Hematopoietic multipotent progenitor cell (in vitro differentiated cells): ENCODE results near the gene BEST3. TPM values are rescaled to one million over a fixed set of nuclear protein-coding genes. Genes with fewer than 3 reads are reported as not detected.

Experiments used
- DNase-seq, 3 donors: peaks; one replicate each; pipeline ENCODE4 v3.0.0-alpha.2; 2011 to 2015; ENCODE audit warnings: low read depth in 2 of 3, low spot score in 2 of 3
- total RNA-seq: library from RNA; depleted of rRNA; stranded (reverse); fragments of >200 nt; gene quantifications from one replicate; pipeline ENCODE4 v1.2.3, GENCODE V29; 2012

The BEST3 gene
- total RNA-seq, result 0.27 TPM

DNA sequence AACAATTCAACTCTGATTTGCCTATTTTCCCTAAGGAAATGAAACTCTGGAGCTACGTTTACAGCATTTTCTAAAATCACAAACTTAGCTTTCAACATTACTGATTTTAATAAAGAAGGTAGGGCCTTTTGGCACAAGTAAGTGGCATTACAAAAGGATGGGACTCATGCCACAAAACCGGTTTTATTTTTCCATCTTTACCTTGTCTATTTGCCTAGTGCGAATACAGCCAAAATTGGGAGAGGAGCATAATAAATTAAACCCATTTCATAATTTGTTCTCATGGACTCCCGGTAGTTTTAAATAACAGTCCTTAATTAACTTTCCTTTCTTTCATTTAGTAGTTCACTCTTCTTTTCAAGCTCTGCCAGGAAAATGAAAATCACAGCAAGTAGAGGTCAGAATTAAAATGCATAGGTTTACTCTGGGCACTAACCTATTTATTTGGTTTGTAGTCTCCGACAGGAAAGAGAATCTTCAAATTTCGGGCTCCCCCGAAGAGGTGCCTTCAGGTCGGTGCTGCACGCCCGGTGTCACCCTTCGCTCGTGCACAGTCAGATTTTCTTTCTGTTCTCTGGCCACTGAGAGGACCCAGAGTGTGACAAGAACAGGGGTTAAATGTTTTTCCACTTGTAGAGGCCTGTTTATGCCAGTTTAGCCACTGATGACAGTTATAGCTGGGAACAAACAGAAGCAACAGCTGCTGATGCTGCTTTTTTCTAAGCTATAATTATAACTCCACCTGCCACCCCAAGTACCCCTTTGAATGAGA, at the start of gene BEST3:
TSS of gene BEST3 (minus strand) at position 535 of the 772 bp plus-strand sequence. CDS start 1,505 bp downstream, outside the sequence.
- no peak for DNase-seq

DNA sequence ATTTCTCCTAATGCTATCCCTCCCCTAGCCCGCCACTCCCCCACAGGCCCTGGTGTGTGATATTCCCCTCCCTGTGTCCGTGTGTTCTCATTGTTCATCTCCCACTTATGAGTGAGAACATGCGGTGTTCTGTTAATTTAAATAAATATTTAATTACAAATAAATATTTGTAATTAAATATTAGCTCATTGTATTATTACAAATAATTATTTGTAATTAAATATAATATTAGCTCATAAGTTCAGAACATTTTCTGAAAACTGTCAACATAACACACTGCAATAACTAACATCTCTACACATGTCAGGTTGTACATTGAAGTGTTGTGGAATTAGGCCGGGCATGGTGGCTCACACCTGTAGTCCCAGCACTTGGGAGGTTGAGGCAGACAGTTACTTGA, 45.0 kb upstream of the BEST3 start:
- DNase-seq, result no peak

DNA sequence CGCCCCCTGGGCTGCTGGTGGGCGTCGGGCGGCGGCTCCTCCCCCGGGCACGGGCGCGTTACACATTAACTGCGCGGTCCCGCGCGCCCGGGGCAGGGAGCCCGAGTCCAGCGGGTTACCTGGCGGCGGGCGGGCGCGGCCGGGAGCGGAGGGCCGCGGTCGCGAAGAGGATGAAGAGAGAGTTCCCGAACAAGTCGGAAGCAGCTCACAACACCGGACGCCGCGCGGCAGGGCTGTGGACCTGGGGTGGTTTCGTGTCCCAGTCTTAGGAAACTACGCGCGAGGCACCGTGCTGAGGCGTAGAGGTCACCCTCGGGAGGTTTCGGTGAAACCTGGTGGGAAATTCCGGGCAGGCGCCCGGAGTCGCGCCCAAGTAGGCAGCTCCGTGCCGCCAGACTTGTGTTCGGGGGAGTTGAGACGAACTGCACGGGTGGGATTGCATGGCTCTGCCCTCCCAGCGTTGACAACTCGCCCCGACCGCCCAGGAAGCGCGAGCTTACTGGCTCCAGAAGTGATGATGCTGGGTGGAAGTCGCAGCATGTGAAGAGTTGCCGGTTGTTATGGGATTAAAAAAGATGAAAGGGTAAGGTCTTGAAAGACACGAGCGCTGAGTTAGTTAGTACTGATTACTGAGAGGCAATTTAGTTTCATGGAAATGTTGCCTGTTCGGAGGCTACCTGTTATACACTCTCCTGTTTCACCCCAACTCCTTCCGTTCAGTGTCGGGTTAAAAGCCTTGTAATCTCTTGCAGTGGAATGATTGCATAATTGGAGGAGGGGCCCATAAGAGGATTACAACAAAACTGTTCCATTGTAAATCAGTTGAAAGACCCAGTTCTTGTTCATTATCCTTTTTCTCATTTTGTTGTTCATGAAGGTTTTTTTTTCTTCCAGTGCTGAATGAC, 40.4 kb upstream of the BEST3 start:
- DNase-seq, result peak; percentile 38 to 81 (median 59)

DNA sequence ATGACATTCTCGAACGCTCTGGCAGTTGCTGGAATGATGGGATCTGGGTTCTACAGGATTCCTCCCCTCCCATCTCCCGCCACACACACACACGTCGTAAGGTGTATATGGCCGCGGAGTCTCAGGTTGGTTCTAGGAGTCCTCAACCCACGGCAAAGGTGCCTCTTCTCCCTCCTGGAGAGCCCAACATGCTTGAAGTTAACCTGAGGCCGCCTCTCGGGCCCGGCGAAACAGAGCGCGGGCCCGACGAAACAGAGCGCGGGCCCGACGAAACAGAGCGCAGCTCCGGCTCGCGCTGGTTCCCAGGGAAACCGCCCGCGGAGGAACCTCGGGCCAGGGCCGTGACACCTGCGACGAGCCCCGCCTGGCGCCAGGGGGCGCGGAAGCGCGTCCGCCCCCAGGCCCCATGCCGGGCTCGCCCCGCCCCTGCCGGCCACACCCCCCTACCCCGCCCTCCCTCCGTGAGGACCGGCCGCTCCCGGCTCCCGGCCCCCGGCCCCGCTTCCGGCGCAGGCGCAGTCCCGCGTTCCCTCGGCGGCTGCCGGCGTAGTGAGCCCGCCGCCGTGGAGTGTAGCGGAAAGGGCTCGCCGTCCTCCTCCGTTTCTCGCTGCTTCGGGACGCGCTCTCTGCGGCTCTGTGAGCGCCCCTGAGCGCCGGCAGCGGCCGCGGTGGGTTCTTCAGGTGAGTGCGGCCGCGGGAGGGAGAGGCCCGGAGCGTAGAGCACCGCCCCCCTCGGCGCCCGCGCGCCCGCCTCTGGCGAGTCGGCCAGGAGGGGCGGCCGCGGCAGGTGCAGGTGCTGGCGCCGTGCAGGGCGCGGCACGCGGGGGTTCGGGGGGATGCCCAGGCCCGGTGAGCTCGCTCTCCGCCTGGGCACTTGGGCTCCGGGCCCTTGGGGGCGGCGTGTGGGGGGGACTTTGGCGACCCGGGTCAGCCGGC, 39.5 kb upstream of the BEST3 start, which contains the start of gene RAB3IP:
TSS of gene RAB3IP (plus strand) at position 510 of the 936 bp plus-strand sequence. CDS start 16,549 bp downstream, outside the sequence.
- DNase-seq, result peak; percentile 84 to 92 (median 90)

DNA sequence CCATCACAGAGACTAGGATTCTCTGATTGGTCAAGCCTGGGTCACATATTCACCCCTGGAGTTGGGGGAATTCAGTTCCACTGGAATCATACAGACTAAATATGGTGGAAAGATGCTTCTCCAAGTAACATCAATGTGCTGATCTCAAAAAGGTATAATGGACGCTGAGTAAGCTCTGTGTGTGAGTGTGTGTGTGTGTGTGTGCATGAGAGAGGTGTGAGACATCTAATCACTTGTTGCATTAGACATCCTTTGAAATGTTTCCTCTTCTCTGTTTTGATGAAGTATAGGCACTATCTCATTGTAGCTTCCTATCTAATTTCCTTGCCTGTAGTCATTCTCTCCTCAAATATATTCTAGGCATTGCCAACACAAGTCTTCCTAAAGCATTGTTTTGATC, 34.5 kb upstream of the BEST3 start:
- DNase-seq, result no peak

DNA sequence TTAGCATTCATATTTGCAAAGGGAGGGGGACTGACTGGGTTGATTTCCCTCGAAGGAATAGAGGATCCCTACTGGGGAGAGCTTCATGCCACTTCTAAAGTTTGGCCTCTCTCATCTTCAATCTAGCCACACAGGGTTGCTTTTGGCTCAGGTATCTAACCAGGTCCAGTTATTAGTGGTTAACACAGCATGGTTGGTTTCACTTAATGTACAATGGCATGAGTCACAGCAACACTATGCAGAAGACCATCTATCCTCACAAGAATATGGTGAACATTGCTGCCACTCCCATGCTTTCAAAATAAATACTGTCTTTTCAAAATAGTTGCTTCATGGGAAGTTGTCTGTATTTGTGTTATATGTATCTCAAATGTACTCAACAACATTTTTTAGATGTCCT, 33.0 kb upstream of the BEST3 start:
- no peak for DNase-seq

DNA sequence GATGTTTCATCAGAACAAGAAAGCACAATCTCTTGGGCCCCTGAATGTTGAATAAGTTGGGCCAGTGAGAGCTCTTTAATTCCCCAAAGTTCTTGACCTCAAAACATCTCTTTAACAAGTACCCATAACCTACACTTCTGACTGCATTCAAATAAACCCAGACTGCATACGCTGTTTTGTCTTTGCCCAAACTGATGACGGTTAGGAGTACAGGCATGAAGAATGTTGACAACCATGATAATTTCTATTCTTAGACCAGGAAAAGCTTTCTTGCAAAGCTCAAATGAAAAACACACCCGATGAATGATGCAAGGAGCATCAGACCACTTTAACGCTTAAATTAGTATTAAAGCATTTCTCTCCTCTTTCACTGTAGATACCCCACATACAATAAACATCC, 27.8 kb upstream of the BEST3 start:
- DNase-seq, result no peak

DNA sequence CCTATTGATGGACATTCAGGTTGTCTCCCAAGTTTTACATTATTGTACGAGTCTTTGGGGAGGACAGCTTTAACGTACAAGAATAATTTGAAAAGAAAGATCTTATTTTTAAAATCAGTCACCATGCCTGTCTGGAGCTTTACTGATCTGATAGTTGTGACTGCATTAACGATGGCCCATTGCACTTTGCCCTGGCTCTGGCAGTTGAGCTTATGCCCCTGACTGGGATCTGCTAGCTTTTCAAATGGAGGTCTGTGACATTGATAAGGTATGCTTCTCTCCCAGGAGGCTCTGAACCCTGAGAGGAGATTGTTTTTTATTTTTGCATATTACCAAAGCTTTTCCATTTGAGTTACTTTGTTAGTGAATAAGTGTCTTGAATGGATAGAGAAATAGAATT, 21.6 kb upstream of the BEST3 start:
- no peak for DNase-seq

DNA sequence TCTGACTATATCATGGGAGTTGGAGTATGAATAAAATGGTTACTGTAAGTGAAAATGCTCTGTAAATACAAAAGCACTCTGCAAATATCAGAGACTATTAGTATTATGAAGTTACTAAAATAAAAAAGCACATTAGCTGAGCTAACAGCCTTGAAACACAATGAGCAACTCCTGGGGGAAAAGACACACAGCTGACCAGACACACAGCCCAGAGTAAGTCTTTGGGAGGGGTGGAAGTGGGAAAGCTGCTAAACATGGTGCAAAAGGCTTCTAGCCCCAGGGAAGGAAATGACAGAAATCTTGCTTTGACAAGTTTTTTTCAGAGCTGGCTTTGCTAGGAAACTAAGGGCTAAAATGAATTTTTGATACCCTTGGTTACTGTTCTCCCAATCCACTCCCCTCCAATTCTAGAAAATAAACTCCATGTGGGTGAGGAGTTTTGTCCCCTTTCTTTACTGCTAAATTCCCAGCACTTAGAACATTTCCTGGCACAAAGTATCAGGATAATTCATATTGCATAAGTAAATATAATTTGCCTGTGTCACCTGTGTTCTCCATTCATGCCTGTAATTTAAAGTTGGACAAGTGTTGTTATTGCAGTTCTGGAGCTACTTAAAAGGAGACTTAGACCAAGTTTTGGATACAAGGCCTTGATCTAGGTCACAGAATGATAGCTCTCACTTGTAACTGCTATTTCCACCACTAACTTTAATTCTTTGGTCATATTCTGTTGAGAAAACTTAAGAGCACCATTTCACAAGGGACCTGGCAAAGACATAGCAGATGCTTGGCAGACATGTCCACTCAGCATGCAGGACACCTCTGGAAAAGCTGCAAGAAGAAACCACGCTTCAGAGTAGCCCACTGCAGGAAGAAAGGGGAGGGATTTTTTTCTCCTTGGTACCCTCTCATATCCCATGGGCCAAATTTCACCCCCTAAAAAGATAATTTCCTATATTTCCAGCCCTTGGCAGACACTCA, 20.5 kb upstream of the BEST3 start:
- no peak for DNase-seq

DNA sequence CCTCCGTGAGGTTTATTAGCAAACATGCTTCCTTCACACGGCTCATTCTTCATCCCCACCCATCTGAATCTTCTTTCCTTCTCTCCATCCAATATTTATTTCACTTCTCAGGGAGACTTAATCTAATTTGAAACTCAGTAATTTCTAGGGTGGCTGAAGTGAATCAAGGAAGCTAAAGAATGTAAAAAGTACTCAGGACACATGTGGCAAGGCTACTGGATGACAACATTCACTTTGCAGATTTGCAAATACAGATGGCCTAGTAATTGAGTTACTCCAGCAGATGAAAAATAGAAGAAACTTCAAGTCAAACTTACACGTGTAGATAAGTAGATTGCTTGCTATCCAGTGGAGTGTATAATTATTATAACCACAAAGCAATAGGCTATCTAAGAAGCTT, 15.4 kb upstream of the BEST3 start:
- DNase-seq, result no peak

DNA sequence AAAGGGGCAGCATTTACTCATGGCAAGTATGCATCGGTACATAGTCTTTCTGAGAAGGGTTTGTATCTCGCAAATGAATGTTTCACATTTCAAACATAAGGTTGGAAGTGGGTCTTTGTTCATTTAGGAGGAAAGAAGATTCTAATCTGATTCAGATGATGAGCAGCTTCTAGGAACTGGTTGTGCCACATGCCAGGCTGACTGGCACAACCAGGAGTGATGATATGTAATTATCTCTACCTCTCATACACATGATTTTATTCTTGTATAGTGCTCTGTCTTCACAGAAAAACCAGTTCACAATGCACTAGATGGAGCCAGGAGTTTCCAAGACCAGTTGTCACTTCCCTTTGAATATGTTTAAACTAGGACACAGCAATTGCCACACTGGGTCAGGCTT, 13.7 kb upstream of the BEST3 start:
- no peak for DNase-seq

DNA sequence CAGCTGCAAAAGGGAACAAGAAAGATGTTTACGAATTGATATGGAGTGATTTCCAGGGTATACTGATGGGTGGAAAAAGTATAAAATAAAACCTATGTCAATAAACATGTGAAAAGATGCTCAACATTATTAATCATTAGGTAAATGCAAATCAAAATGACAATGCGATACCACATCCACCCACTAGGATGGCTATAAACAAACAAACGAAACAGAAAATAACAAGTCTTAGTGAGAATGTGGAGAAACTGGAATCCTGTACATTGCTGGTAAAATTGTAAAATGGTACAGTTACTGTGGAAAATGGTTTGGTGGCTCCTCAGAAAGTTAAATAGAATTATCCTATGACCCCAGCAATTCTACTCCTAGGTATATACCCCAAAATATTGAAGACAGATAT, 9.5 kb upstream of the BEST3 start:
- DNase-seq, result no peak

DNA sequence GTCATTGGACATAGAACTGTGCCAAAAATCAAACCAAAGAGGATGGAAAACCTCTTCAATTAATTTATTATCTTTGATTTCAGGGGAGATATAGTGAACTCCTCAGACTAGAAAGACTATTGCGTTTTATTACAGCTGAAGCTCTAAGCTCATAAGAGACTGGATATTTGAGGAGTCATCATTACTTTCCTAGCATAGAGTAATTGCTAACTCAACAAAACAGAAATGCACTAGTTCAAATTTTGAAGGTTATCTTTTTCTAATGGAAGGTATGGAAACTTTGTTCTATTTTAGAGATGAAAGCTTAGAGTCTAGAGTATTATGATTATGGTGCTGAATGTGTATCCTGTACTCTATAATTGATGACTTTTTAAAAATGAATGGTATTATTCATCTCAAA, 5.3 kb upstream of the BEST3 start:
- no peak for DNase-seq

DNA sequence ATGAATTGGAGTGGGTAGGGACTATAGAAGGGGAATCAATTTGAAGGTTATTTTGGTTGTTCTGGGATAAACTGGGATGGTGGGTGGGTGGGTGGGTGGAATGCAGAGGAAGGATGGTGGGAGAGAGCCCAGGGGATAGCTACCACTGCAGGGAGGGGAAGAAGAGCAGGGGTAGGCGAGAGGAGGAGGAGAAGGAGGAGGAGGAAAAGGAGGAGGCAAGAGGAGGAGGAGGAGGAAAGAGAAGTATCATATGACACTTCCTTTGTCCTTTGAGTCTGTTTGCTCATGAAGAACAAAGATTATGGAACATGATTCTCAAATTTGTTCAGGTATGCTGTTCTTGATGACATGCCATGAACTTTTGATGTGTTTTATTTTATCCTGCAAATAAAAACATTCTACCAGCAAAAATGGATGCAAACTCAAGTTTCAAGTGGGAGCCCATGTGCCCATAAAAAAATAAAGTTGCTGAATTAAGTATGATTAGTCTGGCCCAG, 4.1 kb upstream of the BEST3 start:
- DNase-seq, result no peak

DNA sequence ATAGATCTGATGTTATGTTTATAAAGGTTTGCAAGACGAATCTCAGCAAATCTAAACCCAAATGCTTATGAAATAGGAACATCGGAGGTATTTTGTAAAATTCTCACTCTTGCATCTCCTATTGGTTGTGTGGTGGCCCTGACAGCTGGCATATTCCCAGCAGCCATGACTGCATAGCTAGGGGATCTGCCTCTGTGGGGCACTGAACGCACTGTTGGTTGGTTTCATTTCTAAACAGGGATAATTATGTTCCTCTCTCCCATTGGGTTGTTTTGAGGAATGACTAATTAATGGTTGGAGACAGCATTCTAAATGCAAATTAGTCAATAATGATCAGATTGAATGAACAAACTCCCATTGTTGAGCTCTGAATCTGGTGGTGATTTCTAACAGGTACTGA, 2.7 kb upstream of the BEST3 start:
- DNase-seq, result no peak

DNA sequence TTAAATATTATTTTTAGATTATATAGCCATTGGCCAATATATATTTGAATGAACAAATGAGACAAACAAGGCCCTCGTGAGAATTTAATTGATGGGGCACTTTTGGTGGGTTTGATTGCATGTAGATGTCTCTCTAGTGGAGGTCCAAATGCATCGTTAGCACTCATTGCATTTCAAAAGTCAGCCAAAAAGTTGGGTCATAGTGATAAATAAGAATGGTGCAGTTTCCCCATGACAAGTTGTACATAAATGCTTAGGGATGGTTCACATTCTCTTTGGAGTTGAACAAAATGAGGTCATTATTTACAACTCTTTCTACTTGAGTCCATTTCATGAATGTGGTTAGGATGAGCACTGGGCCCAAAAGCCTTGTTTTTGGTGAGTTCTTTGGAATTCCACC, 1.0 kb downstream of the BEST3 start:
- no peak for DNase-seq

DNA sequence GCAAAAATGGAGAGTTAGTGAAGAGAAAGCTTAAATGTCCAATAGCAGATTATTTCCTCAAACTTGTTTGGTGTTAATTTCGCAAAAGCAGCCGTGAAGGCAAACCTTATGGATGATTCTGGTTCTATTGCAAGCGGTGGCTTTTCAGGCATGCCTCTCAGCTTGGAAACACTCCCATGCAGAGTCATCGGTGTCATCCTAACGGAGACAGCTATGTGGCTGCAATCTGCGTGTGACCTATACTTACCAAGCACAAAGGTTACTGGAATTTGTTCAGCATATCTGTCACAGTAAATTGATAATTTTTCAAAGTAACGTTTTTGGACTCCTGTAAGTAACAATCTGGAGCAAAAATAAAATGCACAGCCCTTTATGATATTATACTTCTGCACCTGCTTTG, 5.0 kb downstream of the BEST3 start:
- no peak for DNase-seq

DNA sequence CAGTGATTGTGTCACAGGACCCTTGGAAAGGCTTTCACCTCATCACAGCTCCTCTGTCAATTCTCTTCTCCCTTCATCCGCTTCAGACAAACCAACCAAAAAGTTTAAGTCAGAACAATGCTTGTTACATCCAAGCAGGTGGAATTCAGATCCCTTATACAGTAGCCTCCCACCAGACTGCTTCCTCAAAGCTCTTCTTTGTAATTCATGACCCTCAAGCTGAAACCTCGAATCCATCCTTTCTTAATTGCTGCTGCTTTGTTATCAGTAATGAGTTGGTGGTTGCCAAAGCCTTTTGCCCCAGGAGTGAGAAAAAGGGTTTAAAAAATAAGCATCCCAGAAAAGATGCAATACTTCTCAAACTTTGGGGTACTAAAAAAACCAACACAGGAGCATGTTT, 9.5 kb downstream of the BEST3 start:
- DNase-seq, result peak in 1 of 3 donors; percentile 3
